H1 (cell line): Measurements from ENCODE around the gene WIPF1. TPM values are rescaled to one million over a fixed set of nuclear protein-coding genes. Genes with fewer than 3 reads are reported as not detected.

Experiments used
- CTCF ChIA-PET: fragments of 300-600 bp; sonication (Branson Sonifier 250); formaldehyde crosslinking; loops from one replicate; lab custom pipeline; 2021; ENCODE audit not compliant: partially characterized antibody; lab: Charles Lee
- POLR2A ChIA-PET: fragments of 300-600 bp; sonication (Branson Sonifier 250); formaldehyde crosslinking; loops from one replicate; lab custom pipeline; 2021; ENCODE audit warnings: inconsistent platforms; ENCODE audit not compliant: partially characterized antibody; lab: Charles Lee
- DNase-seq, 2 experiments: peaks; one replicate each; pipeline versions ENCODE4 v3.0.0 to v3.0.0-alpha.2; 2010 to 2022; ENCODE audit warnings: low spot score in 2 of 2, low read depth in 1 of 2, mixed read lengths in 1 of 2
- FAIRE-seq: peaks from 2 replicates; lab custom pipeline; 2011; peaks lifted over from hg19 to GRCh38; lab: Jason Lieb, UNC
- H2AFZ ChIP-seq: 2 replicates; pipeline ENCODE4 v1.8.1; 2012; ENCODE audit warnings: low read length, inconsistent platforms
- H2AK5ac ChIP-seq: 2 replicates; pipeline ENCODE4 v1.6.1; 2013; ENCODE audit warnings: low read depth, low read length
- H2BK120ac ChIP-seq: replicated peaks from 2 replicates; pipeline ENCODE3; 2013; ENCODE audit warnings: low read depth, low read length, inconsistent platforms
- H2BK12ac ChIP-seq: 2 replicates; pipeline ENCODE4 v1.6.1; 2013; ENCODE audit warnings: low read depth, low read length
- H2BK15ac ChIP-seq: 2 replicates; pipeline ENCODE4 v1.6.1; 2013; ENCODE audit warnings: low read length
- H2BK20ac ChIP-seq: 2 replicates; pipeline ENCODE4 v1.6.1; 2013; ENCODE audit warnings: low read length
- H2BK5ac ChIP-seq: 2 replicates; pipeline ENCODE4 v1.6.1; 2013; ENCODE audit warnings: low read depth, low read length
- H3K14ac ChIP-seq: 2 replicates; pipeline ENCODE4 v1.6.1; 2013; ENCODE audit warnings: inconsistent platforms; ENCODE audit not compliant: insufficient read length
- H3K18ac ChIP-seq: 2 replicates; pipeline ENCODE4 v1.6.1; 2013; ENCODE audit warnings: low read length; ENCODE audit errors: extremely low read depth
- H3K23ac ChIP-seq: 2 replicates; pipeline ENCODE4 v1.6.1; 2013; ENCODE audit warnings: inconsistent platforms; ENCODE audit not compliant: insufficient read length
- H3K23me2 ChIP-seq: 2 replicates; pipeline ENCODE4 v1.6.1; 2013; ENCODE audit warnings: low read depth, low read length
- H3K27ac ChIP-seq: 2 replicates; pipeline ENCODE4 v1.6.1; 2011; ENCODE audit warnings: low read depth, low read length, inconsistent platforms
- H3K27me3 ChIP-seq, 4 experiments: replicated peaks in 1 of 4; 1 replicate in 1 of 4; 2 replicates in 3 of 4; pipeline versions ENCODE4 v1.6.1 to v1.8.1; 2011 to 2013; ENCODE audit warnings: low read length in 3 of 4, mild to moderate bottlenecking in 3 of 4, inconsistent platforms in 2 of 4, mixed read lengths in 2 of 4, moderate library complexity in 1 of 4; ENCODE audit not compliant: control insufficient read depth in 3 of 4, insufficient read depth in 3 of 4; ENCODE audit errors: extremely low read depth in 1 of 4
- H3K36me3 ChIP-seq, 4 experiments: 2 replicates each; pipeline versions ENCODE4 v1.6.1 to v1.8.1; 2011 to 2013; ENCODE audit warnings: mild to moderate bottlenecking in 4 of 4, low read length in 3 of 4, moderate library complexity in 2 of 4, control low read depth in 1 of 4, inconsistent platforms in 1 of 4; ENCODE audit not compliant: insufficient read depth in 4 of 4, control insufficient read depth in 2 of 4
- H3K4ac ChIP-seq: replicated peaks from 2 replicates; pipeline ENCODE3; 2013; ENCODE audit warnings: low read length, low read depth, mixed read lengths, inconsistent platforms; ENCODE audit not compliant: insufficient read length
- H3K4me1 ChIP-seq, 4 experiments: replicated peaks in 1 of 4; 1 replicate in 1 of 4; 2 replicates in 3 of 4; pipeline versions ENCODE4 v1.6.1 to v1.8.1; 2011 to 2013; ENCODE audit warnings: low read length in 3 of 4, inconsistent platforms in 2 of 4, mixed read lengths in 1 of 4; ENCODE audit not compliant: insufficient read depth in 4 of 4, control insufficient read depth in 3 of 4
- H3K4me2 ChIP-seq, 2 experiments: 2 replicates each; pipeline versions ENCODE4 v1.6.1 to v1.8.1; 2011 to 2013; ENCODE audit warnings: low read depth in 2 of 2, low read length in 2 of 2, control low read depth in 1 of 2, inconsistent platforms in 1 of 2, mild to moderate bottlenecking in 1 of 2; ENCODE audit not compliant: insufficient read depth in 1 of 2
- H3K4me3 ChIP-seq, 4 experiments: fragments of 200-600, 300-600 bp in 1 of 4; sonication (generic), shearing (Covaris generic), sonication (Bioruptor Twin) in 1 of 4; 2 replicates each; pipeline versions ENCODE4 v1.5.1 to v1.8.1; 2011 to 2016; ENCODE audit warnings: low read length in 4 of 4, low read depth in 3 of 4, control low read depth in 2 of 4, inconsistent platforms in 2 of 4, mild to moderate bottlenecking in 2 of 4, mixed read lengths in 1 of 4, moderate library complexity in 1 of 4; ENCODE audit not compliant: insufficient read depth in 2 of 4; ENCODE audit errors: extremely low read depth in 1 of 4
- H3K56ac ChIP-seq: replicated peaks from 2 replicates; pipeline ENCODE3; 2013; ENCODE audit warnings: low read depth, mild to moderate bottlenecking, mixed read lengths, low read length, inconsistent platforms; ENCODE audit not compliant: insufficient read length
- H3K79me1 ChIP-seq: 2 replicates; pipeline ENCODE4 v1.6.1; 2013; ENCODE audit warnings: low read depth, low read length, control low read depth
- H3K79me2 ChIP-seq, 2 experiments: 2 replicates each; pipeline versions ENCODE4 v1.6.1 to v1.8.1; 2012 to 2013; ENCODE audit warnings: low read length in 2 of 2, mild to moderate bottlenecking in 2 of 2, inconsistent platforms in 1 of 2; ENCODE audit not compliant: insufficient read depth in 2 of 2, control insufficient read depth in 1 of 2
- H3K9ac ChIP-seq, 4 experiments: replicated peaks in 1 of 4; 1 replicate in 1 of 4; 2 replicates in 3 of 4; pipeline versions ENCODE4 v1.6.1 to v1.8.1; 2011 to 2013; ENCODE audit warnings: low read depth in 3 of 4, low read length in 3 of 4, control low read depth in 2 of 4, mild to moderate bottlenecking in 2 of 4, moderate library complexity in 2 of 4, inconsistent platforms in 1 of 4; ENCODE audit errors: extremely low read depth in 1 of 4
- H3K9me3 ChIP-seq, 2 experiments: 2 replicates each; pipeline versions ENCODE4 v1.6.1 to v1.8.1; 2012 to 2013; ENCODE audit warnings: mild to moderate bottlenecking in 2 of 2, moderate library complexity in 2 of 2, control low read depth in 1 of 2, inconsistent platforms in 1 of 2, low read depth in 1 of 2, low read length in 1 of 2, mixed read lengths in 1 of 2; ENCODE audit not compliant: insufficient read depth in 2 of 2
- H4K20me1 ChIP-seq, 2 experiments: replicated peaks in 1 of 2; 2 replicates each; pipeline versions ENCODE3 to v1.8.1; 2011 to 2013; ENCODE audit warnings: inconsistent platforms in 2 of 2, low read length in 2 of 2, mild to moderate bottlenecking in 1 of 2; ENCODE audit not compliant: insufficient read depth in 2 of 2, control insufficient read depth in 1 of 2
- H4K5ac ChIP-seq: 2 replicates; pipeline ENCODE4 v1.6.1; 2013; ENCODE audit warnings: low read length, low read depth, mixed read lengths, inconsistent platforms; ENCODE audit not compliant: insufficient read length
- H4K8ac ChIP-seq: 2 replicates; pipeline ENCODE4 v1.8.0; 2013; ENCODE audit warnings: mild to moderate bottlenecking, moderate library complexity, low read length, inconsistent platforms; ENCODE audit not compliant: insufficient read depth; ENCODE audit errors: extremely low read depth
- H4K91ac ChIP-seq: replicated peaks from 2 replicates; pipeline ENCODE3; 2013; ENCODE audit warnings: low read length, mixed read lengths, inconsistent platforms; ENCODE audit not compliant: insufficient read length
- BCL11A ChIP-seq, 2 experiments: IDR thresholded peaks; one replicate each; pipeline ENCODE4 v1.6.1; 2011; ENCODE audit warnings: low read depth in 2 of 2, low read length in 2 of 2, mild to moderate bottlenecking in 2 of 2
- CHD2 ChIP-seq: IDR thresholded peaks from 2 replicates; pipeline ENCODE4 v1.6.1; 2012; ENCODE audit warnings: low read length, improper control_type of control experiment
- HDAC6 ChIP-seq: IDR thresholded peaks from one replicate; pipeline ENCODE4 v1.7.1; 2012; ENCODE audit warnings: low read depth, mild to moderate bottlenecking, inconsistent platforms, low read length, moderate library complexity
- JUN ChIP-seq: IDR thresholded peaks from 2 replicates; pipeline ENCODE4 v1.6.1; 2011; ENCODE audit warnings: low read depth, mild to moderate bottlenecking, improper control_type of control experiment, low read length
- KDM1A ChIP-seq: fragments of 200-600, 300-600 bp; sonication (generic); IDR thresholded peaks from 2 replicates; pipeline ENCODE4 v1.7.1; 2016; ENCODE audit warnings: mild to moderate bottlenecking, low read length, borderline replicate concordance
- KDM4A ChIP-seq: IDR thresholded peaks from one replicate; pipeline ENCODE4 v1.7.1; 2012; ENCODE audit warnings: low read depth, mild to moderate bottlenecking, moderate library complexity, low read length, inconsistent platforms; ENCODE audit not compliant: severe bottlenecking
- RBBP5 ChIP-seq: IDR thresholded peaks from 2 replicates; pipeline ENCODE4 v1.7.1; 2012; ENCODE audit warnings: low read depth, mild to moderate bottlenecking, inconsistent platforms, low read length, moderate library complexity, borderline replicate concordance
- WGBS, 2 experiments: shearing (Covaris generic) in 1 of 2; methylation state at CpG; one replicate each; pipeline versions ENCODE4 v1.1.6 to v1.1.7; 2013 to 2015; ENCODE audit warnings: low lambda C conversion rate in 2 of 2, mixed read lengths in 2 of 2, inconsistent platforms in 1 of 2, low coverage in 1 of 2, missing lambda C conversion rate in 1 of 2; ENCODE audit not compliant: insufficient replicate concordance in 2 of 2, insufficient coverage in 1 of 2, insufficient read length in 1 of 2; ENCODE audit errors: extremely low coverage in 1 of 2, missing lambda C conversion rate in 1 of 2; 5-methylcytosine and 5-hydroxymethylcytosine counted together
- polyA plus RNA-seq, 7 experiments: library from polyadenylated mRNA; depleted of rRNA in 3 of 7; stranded (reverse) in 5 of 7; unstranded in 2 of 7; fragments of >200 nt in 5 of 7; fragments of 200-250 nt in 2 of 7; gene quantifications; 1 replicate in 5 of 7; 2 replicates in 1 of 7; 4 replicates in 1 of 7; pipeline versions ENCODE4 v1.2.1 to v1.2.3, GENCODE V29; 2011 to 2013; ENCODE audit warnings: missing spikeins in 2 of 7, mixed read lengths in 2 of 7
- total RNA-seq: library from RNA; stranded (reverse); fragmentation: NEBNext Ultra II Directional; extraction: Animal tissue kit (Norgen Biotek cat#: 25700); gene quantifications from 2 replicates; pipeline ENCODE4 v1.2.1, GENCODE V29; 2021

WIPF1 gene
- total and polyA plus RNA-seq, 2 of the 8 experiments (the other 6 are each of a cell fraction or from before 2014, with no cell fraction given), result 4.7 to 5.2 TPM

GRCh38 chr2:174623106-174623637 is 25.6 kb upstream of the WIPF1 start:
- H3K79me2 ChIP-seq, result no peaks in the 10 kb centered on the region
- no peak overlapping the region for H2AK5ac ChIP-seq
- no peak overlapping the region for H2BK12ac ChIP-seq
- CTCF ChIA-PET, result interaction anchor here (0.6 to 1.0 kb wide), 3 partner anchors 14 to 1698 kb away, joined by 3 to 4 read pairs (median 3); no protein-coding TSS in a partner anchor
- H4K8ac ChIP-seq, result no peak overlapping the region
- no peak for TF ChIP-seq RBBP5
- no peak for TF ChIP-seq JUN
- TF ChIP-seq CHD2, result no peak
- TF ChIP-seq KDM1A, result no peak
- no peak for TF ChIP-seq HDAC6
- TF ChIP-seq BCL11A (IDR thresholded peaks at IDR 0.05; ENCODE audit: low read depth in 2 of 2, low read length in 2 of 2), result no peak
- TF ChIP-seq KDM4A, result no peak
- H3K14ac ChIP-seq, result no peak overlapping the region
- H3K56ac ChIP-seq, result no peak overlapping the region
- no peaks in the 10 kb centered on the region for H3K27me3 ChIP-seq
- no peak overlapping the region for H2BK120ac ChIP-seq
- H3K9ac ChIP-seq, result no peak overlapping the region
- no peak for DNase-seq
- H3K23ac ChIP-seq, result no peak overlapping the region
- H3K18ac ChIP-seq, result no peak overlapping the region
- H3K36me3 ChIP-seq, result no peaks in the 10 kb centered on the region
- no peak overlapping the region for H4K91ac ChIP-seq
- H2BK20ac ChIP-seq, result no peak overlapping the region
- no peaks in the 10 kb centered on the region for H3K79me1 ChIP-seq
- no peak overlapping the region for H4K5ac ChIP-seq
- no peak overlapping the region for H3K4me2 ChIP-seq
- H3K4me3 ChIP-seq, result no peak overlapping the region
- 88% methylated on average over 2 of the region's 2 CpGs; no CpG with 5 or more reads in 1 of the 2 experiments for WGBS, 2 experiments
- H2BK5ac ChIP-seq, result no peak overlapping the region
- no peak for FAIRE-seq
- no peaks in the 10 kb centered on the region for H3K9me3 ChIP-seq
- POLR2A ChIA-PET, result no interaction called here
- no peaks in the 10 kb centered on the region for H3K23me2 ChIP-seq
- no peaks in the 10 kb centered on the region for H4K20me1 ChIP-seq
- H3K27ac ChIP-seq, result no peak overlapping the region
- H2AFZ ChIP-seq, result no peak overlapping the region
- H3K4ac ChIP-seq, result no peak overlapping the region
- no peak overlapping the region for H2BK15ac ChIP-seq
- H3K4me1 ChIP-seq, result no peaks in the 10 kb centered on the region
